DOHH2 (cell line): Measurements from ENCODE around the gene ASAP2.

Source experiments
- CTCF ChIP-seq: fragments of 200-600 bp; sonication (generic); IDR thresholded peaks from one replicate; pipeline ENCODE4 v1.5.1; 2014; ENCODE audit warnings: antibody characterized with exemption, mild to moderate bottlenecking, low read depth, low read length; ENCODE audit not compliant: poor library complexity, severe bottlenecking
- EZH2phosphoT487 ChIP-seq: fragments of 200-600 bp; sonication (generic); IDR thresholded peaks from 2 replicates; pipeline ENCODE4 v1.6.1; 2017; ENCODE audit warnings: borderline replicate concordance, mild to moderate bottlenecking, antibody characterized with exemption, low read length, moderate library complexity, mixed read lengths

- TF ChIP-seq CTCF = no peak
- no peak for TF ChIP-seq EZH2phosphoT487
Observed at GRCh38 chr2:9306911-9307310, 100.3 kb downstream of the ASAP2 start.
